HepG2 (cell line): ENCODE results near the gene THBS4. TPM values are rescaled to one million over a fixed set of nuclear protein-coding genes. Genes with fewer than 3 reads are reported as not detected.

Experiments used
- ATAC-seq: fragments of 200-7000 bp; cut with Tn5 transposase; 3 replicates; pipeline ENCODE4 v1.9.1; 2020; ENCODE audit warnings: mild to moderate bottlenecking, moderate library complexity
- BruUV-seq: library from RNA; stranded (reverse); fragments of 400-500 nt; replicated peaks from 2 replicates; lab custom pipeline; 2021; lab: Mats Ljungman, UMichigan
- CTCF ChIA-PET: fragments of 300-600 bp; formaldehyde crosslinking; extraction: SDS; loops from one replicate; lab custom pipeline; 2021; ENCODE audit warnings: low total read pairs, inconsistent platforms, low intra/inter-chr PET ratio; lab: Yijun Ruan, JAX
- POLR2A ChIA-PET: fragments of 350-600 bp; sonication (Branson Sonifier 250); formaldehyde crosslinking; loops from one replicate; lab custom pipeline; 2020; ENCODE audit warnings: antibody characterized with exemption, inconsistent platforms; lab: Yijun Ruan, JAX
- DNase-seq: peaks from one replicate; pipeline ENCODE4 v3.0.0-alpha.2; 2015; ENCODE audit warnings: low spot score
- FAIRE-seq: peaks from 3 replicates; lab custom pipeline; 2011; peaks lifted over from hg19 to GRCh38; lab: Jason Lieb, UNC
- H2AFZ ChIP-seq: one replicate; pipeline ENCODE4 v1.6.1; 2011; ENCODE audit warnings: low read length, inconsistent platforms
- H3K27ac ChIP-seq: fragments of 300-600 bp; 3 replicates; pipeline ENCODE4 v1.8.0; 2011; ENCODE audit warnings: mixed run types, mild to moderate bottlenecking, mixed read lengths, low read length, inconsistent platforms; ENCODE audit not compliant: insufficient read depth; ENCODE audit errors: extremely low read length
- H3K27me3 ChIP-seq, 2 experiments: fragments of 200-600 bp in 1 of 2; 2 replicates in 1 of 2; 3 replicates in 1 of 2; pipeline versions ENCODE4 v1.6.0 to v1.8.0; 2011; ENCODE audit warnings: low read length in 2 of 2, mild to moderate bottlenecking in 2 of 2, moderate library complexity in 2 of 2, inconsistent platforms in 1 of 2; ENCODE audit not compliant: insufficient read depth in 2 of 2, control insufficient read depth in 1 of 2
- H3K36me3 ChIP-seq, 2 experiments: fragments of 200-600 bp in 1 of 2; replicated peaks in 1 of 2; 2 replicates in 1 of 2; 3 replicates in 1 of 2; pipeline versions ENCODE4 v1.5.1 to v1.8.0; 2011; ENCODE audit warnings: low read length in 2 of 2, inconsistent platforms in 1 of 2; ENCODE audit not compliant: insufficient read depth in 2 of 2, control insufficient read depth in 1 of 2
- H3K4me1 ChIP-seq: 2 replicates; pipeline ENCODE4 v1.5.1; 2012; ENCODE audit warnings: low read length, inconsistent platforms; ENCODE audit not compliant: insufficient read depth
- H3K4me2 ChIP-seq: 2 replicates; pipeline ENCODE4 v1.6.0; 2011; ENCODE audit warnings: low read depth, low read length, inconsistent platforms
- H3K4me3 ChIP-seq, 3 experiments: fragments of 200-600 bp in 1 of 3; sonication (generic), shearing (Covaris generic) in 1 of 3; replicated peaks in 1 of 3; 2 replicates each; pipeline ENCODE4 v1.5.1; 2011 to 2016; ENCODE audit warnings: low read length in 3 of 3, inconsistent platforms in 2 of 3, low read depth in 2 of 3, mild to moderate bottlenecking in 2 of 3, control low read depth in 1 of 3, mixed read lengths in 1 of 3; ENCODE audit not compliant: insufficient read depth in 1 of 3
- H3K79me2 ChIP-seq: one replicate; pipeline ENCODE4 v1.6.1; 2011; ENCODE audit warnings: low read length, inconsistent platforms; ENCODE audit not compliant: insufficient read depth
- H3K9ac ChIP-seq: 2 replicates; pipeline ENCODE4 v1.6.0; 2011; ENCODE audit warnings: mild to moderate bottlenecking, low read depth, low read length, inconsistent platforms; ENCODE audit not compliant: insufficient read depth
- H3K9me3 ChIP-seq: 2 replicates; pipeline ENCODE4 v1.5.1; 2012; ENCODE audit warnings: mild to moderate bottlenecking, low read length
- H4K20me1 ChIP-seq: 2 replicates; pipeline ENCODE4 v1.6.0; 2011; ENCODE audit warnings: inconsistent platforms, mild to moderate bottlenecking, low read length, moderate library complexity; ENCODE audit not compliant: insufficient read depth
- MZF1 ChIP-seq: sonication (generic); formaldehyde crosslinking; IDR thresholded peaks from 2 replicates; pipeline ENCODE4 v1.8.1; 2023; ENCODE audit warnings: mild to moderate bottlenecking, missing genetic modification reagents, borderline replicate concordance
- NRL ChIP-seq: sonication (generic); formaldehyde crosslinking; IDR thresholded peaks from 2 replicates; pipeline ENCODE4 v1.5.0; 2020; ENCODE audit warnings: missing genetic modification reagents, mild to moderate bottlenecking, moderate library complexity, borderline replicate concordance
- ZBTB3 ChIP-seq: sonication (generic); formaldehyde crosslinking; IDR thresholded peaks from 2 replicates; pipeline ENCODE4 v1.4.0; 2020; ENCODE audit warnings: low read depth, mild to moderate bottlenecking, moderate library complexity, missing genetic modification reagents, borderline replicate concordance
- ZBTB46 ChIP-seq: sonication (generic); formaldehyde crosslinking; IDR thresholded peaks from 2 replicates; pipeline ENCODE4 v1.4.0; 2020; ENCODE audit warnings: mild to moderate bottlenecking, missing genetic modification reagents, borderline replicate concordance
- ZNF430 ChIP-seq: sonication (generic); formaldehyde crosslinking; IDR thresholded peaks from 2 replicates; pipeline ENCODE4 v1.9.0; 2021; ENCODE audit warnings: mild to moderate bottlenecking, missing genetic modification reagents
- ZNF543 ChIP-seq: sonication (generic); formaldehyde crosslinking; IDR thresholded peaks from 2 replicates; pipeline ENCODE4 v1.4.0; 2020; ENCODE audit warnings: mild to moderate bottlenecking, missing genetic modification reagents
- ZNF713 ChIP-seq: sonication (generic); formaldehyde crosslinking; IDR thresholded peaks from 2 replicates; pipeline ENCODE4 v1.4.0; 2020; ENCODE audit warnings: mild to moderate bottlenecking, missing genetic modification reagents
- ZSCAN9 ChIP-seq: IDR thresholded peaks from 2 replicates; pipeline ENCODE4 v1.6.1; 2016; ENCODE audit warnings: borderline replicate concordance
- WGBS: methylation state at CpG from one replicate; pipeline ENCODE4 v1.1.6; 2017; ENCODE audit warnings: low lambda C conversion rate; 5-methylcytosine and 5-hydroxymethylcytosine counted together
- in situ Hi-C: cut with HindIII; loops from 2 replicates; pipeline ENCODE4 v1.10.0; 2017; ENCODE audit warnings: low pct_unique_long_range_greater_than_20kb; ENCODE audit not compliant: extremely low pct_ligation_motif_present
- intact Hi-C: fragments of 100-400 bp; cut with micrococcal nuclease; formaldehyde crosslinking; loops from one replicate; pipeline ENCODE4 v1.10.0; 2022; ENCODE audit not compliant: unreplicated experiment
- polyA plus RNA-seq, 8 experiments: library from polyadenylated mRNA; depleted of rRNA in 3 of 8; stranded (reverse) in 7 of 8; unstranded in 1 of 8; fragments of >200 nt; fragmentation: Illumina TruSeq in 4 of 8; extraction: Trizol in 4 of 8; gene quantifications; 2 replicates each; pipeline versions ENCODE4 v1.2.1 to v1.2.3, GENCODE V29; 2011 to 2016; ENCODE audit warnings: low read depth in 4 of 8, missing spikeins in 1 of 8, mixed read lengths in 1 of 8; ENCODE audit not compliant: insufficient read depth in 1 of 8
- total RNA-seq, 5 experiments: library from RNA; depleted of rRNA; stranded (reverse); fragments of >200 nt; fragmentation: Illumina TruSeq; extraction: Trizol; gene quantifications; 2 replicates each; pipeline ENCODE4 v1.2.3, GENCODE V29; 2016; ENCODE audit warnings: low read depth in 1 of 5
- TF ChIP-seq, protein P1 (sequence below): fragments of 450-650 bp; IDR thresholded peaks from 2 replicates; pipeline ENCODE4 v1.6.1; 2016
- TF ChIP-seq, protein P2 (sequence below): sonication (generic); formaldehyde crosslinking; IDR thresholded peaks from 2 replicates; pipeline ENCODE4 v1.5.1; 2020; ENCODE audit warnings: mild to moderate bottlenecking, moderate library complexity, missing genetic modification reagents
- TF ChIP-seq, protein P3 (sequence below): sonication (generic); formaldehyde crosslinking; IDR thresholded peaks from 2 replicates; pipeline ENCODE4 v1.4.0; 2020; ENCODE audit warnings: mild to moderate bottlenecking, missing genetic modification reagents

THBS4 gene
- total and polyA plus RNA-seq, 2 of the 13 experiments (the other 11 are each of a cell fraction or from before 2014, with no cell fraction given) = 0.60 to 1.2 TPM

- Histone ChIP-seq H3K4me1 (no peaks in the 10 kb centered on the region), H3K36me3 (no peaks in the 10 kb centered on the region), H3K79me2 (no peaks in the 10 kb centered on the region), H3K9me3 (no peaks in the 10 kb centered on the region), H3K9ac (no peak overlapping the region), H3K4me3 (no peak overlapping the region), H3K4me2 (no peak overlapping the region), H4K20me1 (no peaks in the 10 kb centered on the region), H3K27ac (no peak overlapping the region), H2AFZ (no peak overlapping the region), H3K27me3 (peaks cover 0 to 4% of the 10 kb centered on the region in 2 experiments; a peak in 1 of 5 replicates)
- CTCF ChIA-PET = no interaction called here
- WGBS = no CpG with 5 or more reads among the region's 3 CpGs
- DNase-seq (no peak), FAIRE-seq (no peak), ATAC-seq (no peak)
- intact Hi-C loops = no loop called here
- no peak for TF ChIP-seq ZNF543 (CRISPR knock-in tag)
- TF ChIP-seq, protein P1, sequence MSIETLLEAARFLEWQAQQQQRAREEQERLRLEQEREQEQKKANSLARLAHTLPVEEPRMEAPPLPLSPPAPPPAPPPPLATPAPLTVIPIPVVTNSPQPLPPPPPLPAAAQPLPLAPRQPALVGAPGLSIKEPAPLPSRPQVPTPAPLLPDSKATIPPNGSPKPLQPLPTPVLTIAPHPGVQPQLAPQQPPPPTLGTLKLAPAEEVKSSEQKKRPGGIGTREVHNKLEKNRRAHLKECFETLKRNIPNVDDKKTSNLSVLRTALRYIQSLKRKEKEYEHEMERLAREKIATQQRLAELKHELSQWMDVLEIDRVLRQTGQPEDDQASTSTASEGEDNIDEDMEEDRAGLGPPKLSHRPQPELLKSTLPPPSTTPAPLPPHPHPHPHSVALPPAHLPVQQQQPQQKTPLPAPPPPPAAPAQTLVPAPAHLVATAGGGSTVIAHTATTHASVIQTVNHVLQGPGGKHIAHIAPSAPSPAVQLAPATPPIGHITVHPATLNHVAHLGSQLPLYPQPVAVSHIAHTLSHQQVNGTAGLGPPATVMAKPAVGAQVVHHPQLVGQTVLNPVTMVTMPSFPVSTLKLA = 0 out of 2 replicates have a peak, but pooled peaks have one; percentile 9
- BruUV-seq = no TSS peak
- in situ Hi-C loops = no loop called here
- POLR2A ChIA-PET = no interaction called here
Observed at GRCh38 chr5:80077051-80077714, 42.0 kb downstream of the THBS4 start.

GRCh38 chr5:80078921-80079320 is 43.8 kb downstream of the THBS4 start:
- ChIA-PET CTCF (no interaction called here), POLR2A (no interaction called here)
- ATAC-seq = no peak
- H3K4me2 ChIP-seq = no peak overlapping the region
- in situ Hi-C loops = no loop called here
- no peaks in the 10 kb centered on the region for H3K9me3 ChIP-seq
- FAIRE-seq = no peak
- intact Hi-C loops = no loop called here
- H3K9ac ChIP-seq = no peak overlapping the region
- H3K4me3 ChIP-seq = no peak overlapping the region
- no TSS peak for BruUV-seq
- H3K79me2 ChIP-seq = no peaks in the 10 kb centered on the region
- no peak for DNase-seq
- no peak overlapping the region for H3K27ac ChIP-seq
- WGBS = 54% methylated on average over 4 of the region's 4 CpGs
- no peaks in the 10 kb centered on the region for H3K36me3 ChIP-seq
- H4K20me1 ChIP-seq = no peaks in the 10 kb centered on the region
- H2AFZ ChIP-seq = no peak overlapping the region
- peaks cover 5% of the 10 kb centered on the region; the same call in 1 of the 2 replicates for H3K4me1 ChIP-seq
- no peaks in the 10 kb centered on the region; a peak in 1 of 5 replicates for H3K27me3 ChIP-seq
- TF ChIP-seq NRL (CRISPR knock-in tag) (no peak), MZF1 (no peak), ZSCAN9 (CRISPR knock-in tag) (no peak), ZNF713 (CRISPR knock-in tag) (no peak), ZBTB46 (CRISPR knock-in tag) (no peak), ZNF430 (CRISPR knock-in tag) (no peak), ZBTB3 (CRISPR knock-in tag) (no peak)
- TF ChIP-seq, protein P2, sequence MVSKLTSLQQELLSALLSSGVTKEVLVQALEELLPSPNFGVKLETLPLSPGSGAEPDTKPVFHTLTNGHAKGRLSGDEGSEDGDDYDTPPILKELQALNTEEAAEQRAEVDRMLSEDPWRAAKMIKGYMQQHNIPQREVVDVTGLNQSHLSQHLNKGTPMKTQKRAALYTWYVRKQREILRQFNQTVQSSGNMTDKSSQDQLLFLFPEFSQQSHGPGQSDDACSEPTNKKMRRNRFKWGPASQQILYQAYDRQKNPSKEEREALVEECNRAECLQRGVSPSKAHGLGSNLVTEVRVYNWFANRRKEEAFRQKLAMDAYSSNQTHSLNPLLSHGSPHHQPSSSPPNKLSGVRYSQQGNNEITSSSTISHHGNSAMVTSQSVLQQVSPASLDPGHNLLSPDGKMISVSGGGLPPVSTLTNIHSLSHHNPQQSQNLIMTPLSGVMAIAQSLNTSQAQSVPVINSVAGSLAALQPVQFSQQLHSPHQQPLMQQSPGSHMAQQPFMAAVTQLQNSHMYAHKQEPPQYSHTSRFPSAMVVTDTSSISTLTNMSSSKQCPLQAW = no peak
- TF ChIP-seq, protein P3, sequence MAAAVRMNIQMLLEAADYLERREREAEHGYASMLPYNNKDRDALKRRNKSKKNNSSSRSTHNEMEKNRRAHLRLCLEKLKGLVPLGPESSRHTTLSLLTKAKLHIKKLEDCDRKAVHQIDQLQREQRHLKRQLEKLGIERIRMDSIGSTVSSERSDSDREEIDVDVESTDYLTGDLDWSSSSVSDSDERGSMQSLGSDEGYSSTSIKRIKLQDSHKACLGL = no peak
